ENCODE measurements around the gene COPG1.

GRCh38 chr3:129313415-129313664, 63.9 kb downstream of the COPG1 start:
- TF ChIP-seq MBD2 (IDR thresholded peaks at IDR 0.05; ENCODE audit: borderline replicate concordance, low read depth) (no peak), DNMT1 (IDR thresholded peaks at IDR 0.05) (no peak), TBL1XR1 (IDR thresholded peaks at IDR 0.05; ENCODE audit: low read length in 2 of 2) (no peak), ZNF277 (CRISPR knock-in tag; IDR thresholded peaks at IDR 0.05; ENCODE audit: borderline replicate concordance) (no peak)

Data from K562 (cell line).